HG03039 (cell line): ENCODE results near the gene LIMA1.
A peak's percentile ranks its signal among the peaks of the same experiment; 100 is the strongest.
"Not testable (repeated sequence)": the region's sequence is repeated elsewhere in the genome, so short reads cannot be mapped to it uniquely, and the experiment has no call there.

ENCODE experiments used
- ATAC-seq: cut with Tn5 transposase; IDR thresholded peaks from one replicate; pipeline ENCODE4 v1.9.1; 2021; ENCODE audit warnings: mild to moderate bottlenecking, moderate library complexity; ENCODE audit not compliant: unreplicated experiment

LIMA1 gene

DNA sequence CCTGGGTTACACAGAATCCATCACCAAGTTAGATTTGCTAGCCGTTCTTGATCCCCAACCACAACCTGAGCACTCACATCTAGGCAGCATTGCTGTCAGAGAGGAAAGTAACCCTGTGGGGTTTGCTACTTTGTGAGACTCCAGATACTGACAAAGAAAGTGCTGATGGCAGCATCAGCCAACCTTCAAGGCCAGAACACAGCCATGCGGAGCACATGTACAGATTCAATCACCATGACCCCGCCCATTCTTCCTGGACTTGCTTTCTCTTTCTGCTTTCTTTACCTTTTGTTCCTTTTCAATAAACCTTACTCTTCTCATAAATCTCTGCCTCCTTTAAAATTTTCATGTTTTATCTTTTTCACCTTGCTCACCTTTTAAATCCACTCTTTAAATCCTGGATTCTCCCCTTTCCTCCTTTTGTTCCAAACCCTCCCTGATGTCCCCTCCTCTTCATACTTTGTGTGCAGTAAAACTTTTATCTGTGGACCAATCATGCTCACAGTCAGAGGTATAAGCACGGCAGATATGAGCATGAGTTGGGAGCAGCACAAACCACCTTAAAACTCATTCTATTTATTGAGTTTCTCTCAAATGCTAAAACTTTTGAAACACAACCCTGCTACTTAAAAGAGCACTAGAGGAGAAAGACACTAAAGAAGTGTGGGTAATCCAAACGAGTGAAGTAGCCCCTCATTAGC, 94.3 kb downstream of the LIMA1 start:
- ATAC-seq, result no peak

DNA sequence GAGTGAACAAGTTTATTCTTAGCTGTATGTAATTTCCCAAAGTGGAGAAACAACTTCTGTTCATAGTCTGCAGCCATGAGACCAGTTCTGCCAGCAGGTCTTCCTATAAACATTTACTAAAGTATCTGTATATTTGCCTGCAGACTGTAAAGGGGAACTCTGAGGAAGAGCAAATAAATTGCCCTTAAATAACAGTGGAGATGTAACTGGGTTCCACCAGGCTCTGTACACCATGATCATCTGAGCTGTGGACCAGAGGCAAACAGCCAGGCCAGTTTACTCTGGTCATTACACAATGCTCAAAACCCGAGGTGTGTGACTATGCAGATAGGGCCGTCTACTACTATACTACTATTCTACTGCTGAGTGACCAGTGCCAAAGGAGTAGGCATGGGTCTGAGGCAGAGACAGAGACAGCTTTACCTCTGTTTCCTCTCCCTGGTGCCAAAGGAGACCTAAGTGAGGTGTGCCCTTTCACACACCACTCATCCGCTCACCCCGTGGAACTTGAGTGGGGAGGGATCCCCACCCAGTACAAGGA, 95.0 kb downstream of the LIMA1 start:
- ATAC-seq, result no peak

DNA sequence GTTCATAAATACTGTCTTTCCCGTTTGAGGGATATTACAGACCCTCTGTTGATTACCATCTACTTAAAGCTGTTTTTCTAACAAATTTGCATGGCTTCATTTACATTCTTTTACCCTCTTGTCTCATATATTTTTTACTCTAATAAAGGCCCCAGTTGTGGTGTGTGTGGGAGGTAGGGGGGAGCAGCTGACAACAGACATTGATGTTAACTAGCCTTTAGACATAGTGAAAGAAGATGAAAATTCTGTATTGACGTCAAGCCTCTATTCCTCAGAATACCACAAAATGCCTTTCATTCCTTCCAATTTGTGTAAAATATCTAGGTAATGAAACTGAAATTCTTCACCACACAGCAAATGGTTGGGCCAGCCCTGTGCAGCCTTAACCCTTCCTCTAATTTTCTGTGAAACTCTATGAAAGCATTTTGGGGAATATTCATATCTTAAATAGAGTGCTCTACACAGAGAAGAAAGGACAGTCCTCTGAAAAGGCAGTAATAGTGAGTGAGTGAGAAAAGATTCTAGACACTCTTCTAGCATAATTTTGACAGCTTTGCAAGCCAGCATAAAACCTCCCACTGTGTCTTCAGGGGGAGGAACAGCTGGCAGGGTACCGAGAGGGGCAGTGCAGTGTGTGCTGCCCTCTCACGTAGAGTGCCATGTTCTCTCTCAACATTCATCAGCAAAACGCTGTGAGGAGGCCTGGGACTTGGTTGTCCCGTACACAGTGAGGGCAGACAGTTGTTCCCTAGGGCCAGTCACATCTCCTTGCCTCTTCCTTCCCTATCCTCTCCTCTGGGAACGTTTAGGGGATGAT, 96.0 kb downstream of the LIMA1 start:
- ATAC-seq, result peak; percentile 47

DNA sequence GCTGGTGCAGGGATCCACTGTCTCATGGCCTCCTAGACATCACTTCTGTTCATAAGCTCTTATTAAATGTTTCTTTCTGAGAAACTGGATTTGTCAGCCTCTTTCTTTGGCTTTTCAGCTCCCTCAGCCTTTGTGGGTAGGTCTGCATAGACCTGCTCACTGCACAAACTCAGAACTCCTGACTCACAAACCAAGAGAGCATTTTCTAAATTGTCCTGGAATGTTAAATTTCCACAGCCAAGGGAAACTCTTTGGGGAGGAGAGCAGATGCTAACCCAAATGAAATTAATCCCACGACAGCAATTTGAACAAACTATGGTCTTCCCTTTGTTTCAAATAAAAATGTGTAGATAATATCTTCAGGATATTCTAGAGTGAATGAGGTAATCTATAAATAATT, 96.6 kb downstream of the LIMA1 start:
- ATAC-seq, result no peak

DNA sequence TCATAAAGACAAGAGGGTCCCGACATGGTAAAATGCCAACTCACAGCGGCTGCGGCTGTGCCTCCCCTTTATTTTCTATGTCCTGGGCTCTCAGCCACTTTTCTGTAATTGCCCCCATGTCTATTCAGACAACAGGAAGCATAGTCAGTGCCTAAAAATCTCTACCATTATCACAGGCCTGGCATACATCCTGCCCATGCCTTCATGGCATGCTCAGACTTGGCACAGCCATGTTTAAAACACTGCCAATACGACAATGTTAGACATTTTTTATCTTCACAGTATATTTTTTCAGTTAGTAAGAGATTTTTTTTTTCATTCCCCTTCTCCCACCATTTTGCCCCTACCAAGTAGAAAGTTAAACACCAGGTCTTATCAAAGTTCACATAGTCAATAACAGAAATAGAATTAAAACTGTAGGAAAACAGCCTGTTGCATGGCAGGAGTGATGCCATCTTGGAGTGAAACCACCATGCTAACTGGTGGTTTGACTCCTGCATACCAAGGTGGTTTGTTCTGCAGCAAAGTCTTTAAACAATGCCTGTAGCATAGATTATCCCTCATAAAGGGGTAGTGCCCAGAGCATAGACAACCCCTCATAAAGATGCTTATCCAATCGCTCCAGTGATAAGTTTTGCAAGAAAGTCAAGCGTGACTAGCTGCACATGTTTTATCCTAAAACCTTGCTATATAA, 97.2 kb downstream of the LIMA1 start:
- no peak for ATAC-seq

DNA sequence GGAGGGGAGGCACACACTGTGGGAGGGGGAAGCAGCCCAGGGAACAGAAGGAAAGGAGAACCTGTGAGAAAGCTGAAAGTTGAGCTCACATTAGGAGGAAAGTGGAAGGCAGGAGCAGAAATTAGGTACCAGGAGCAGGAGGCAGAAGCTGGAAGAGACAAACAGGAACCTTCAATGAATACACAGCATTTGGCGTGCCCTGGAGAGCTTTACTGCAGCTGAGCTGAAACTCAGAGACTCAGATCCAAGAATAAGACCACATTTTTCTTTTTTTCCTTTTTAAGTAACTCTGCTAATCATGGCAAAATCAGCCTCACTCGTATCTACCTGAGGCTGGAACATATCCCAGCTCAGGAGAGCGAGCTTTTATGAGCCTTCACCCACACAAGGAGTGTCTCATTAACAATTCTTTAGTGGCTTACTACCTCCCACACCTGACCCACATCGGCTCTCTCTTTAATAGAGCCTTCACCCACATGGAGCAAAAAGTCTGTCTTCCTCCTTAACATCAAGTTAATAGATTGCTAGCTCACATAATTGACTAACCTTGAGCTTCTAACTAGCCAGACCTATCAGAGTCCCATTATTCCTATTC, 97.9 kb downstream of the LIMA1 start:
- ATAC-seq, result no peak

DNA sequence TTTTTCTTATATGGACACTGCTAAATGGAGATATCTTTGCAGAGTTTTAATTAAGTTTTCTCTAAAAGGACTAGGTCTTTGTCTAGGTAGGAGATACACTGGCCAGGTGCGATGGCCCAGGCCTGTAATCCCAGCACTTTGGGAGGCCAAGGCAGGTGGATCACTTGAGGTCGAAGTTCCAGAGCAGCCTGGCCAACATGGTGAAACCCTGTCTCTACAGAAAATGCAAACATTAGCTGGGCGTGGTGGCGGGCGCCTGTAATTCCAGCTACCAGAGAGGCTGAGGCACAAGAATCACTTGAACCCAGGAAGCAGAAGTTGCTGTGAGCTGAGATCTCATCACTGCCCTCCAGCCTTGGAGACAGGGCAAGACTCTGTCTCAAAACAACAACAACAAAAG, 99.1 kb downstream of the LIMA1 start:
- ATAC-seq, result no peak

DNA sequence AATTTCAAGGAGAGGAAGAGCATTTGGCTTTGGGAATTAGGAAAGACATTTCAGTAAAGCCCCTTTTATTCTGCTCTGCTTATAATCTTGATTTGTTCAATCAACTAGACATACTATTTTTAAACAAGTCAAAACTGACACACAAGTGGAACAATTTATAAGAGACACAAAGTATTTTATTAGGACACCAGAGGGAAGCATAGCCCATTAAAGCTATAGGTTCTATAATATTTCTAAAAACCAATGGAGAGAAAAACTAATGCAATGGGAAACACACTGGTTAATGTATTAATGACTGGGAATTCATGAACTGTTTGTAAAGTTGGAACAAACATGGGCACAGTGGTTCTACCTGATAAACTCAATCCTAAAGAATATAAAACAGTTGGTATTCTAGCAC, 100.9 kb downstream of the LIMA1 start:
- ATAC-seq, result no peak

DNA sequence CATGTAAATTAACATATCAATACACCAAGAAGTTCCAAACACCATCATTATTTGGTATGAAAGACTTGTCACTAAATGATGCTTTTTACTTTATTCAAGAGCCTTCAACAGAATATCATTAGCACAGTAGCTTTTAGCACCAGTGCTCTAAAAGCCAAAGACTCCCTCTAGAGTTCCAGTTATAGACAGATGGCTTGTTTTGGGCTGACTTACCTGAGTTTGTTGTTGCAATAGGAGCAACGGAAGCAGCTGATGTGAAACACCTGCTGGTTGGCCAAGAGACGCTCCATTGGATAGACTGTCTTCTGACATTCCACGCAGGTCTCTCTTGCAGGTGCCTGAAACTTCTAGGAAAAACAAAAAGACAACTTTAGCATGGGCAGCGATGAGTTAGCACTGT, 101.6 kb downstream of the LIMA1 start:
- no peak for ATAC-seq

DNA sequence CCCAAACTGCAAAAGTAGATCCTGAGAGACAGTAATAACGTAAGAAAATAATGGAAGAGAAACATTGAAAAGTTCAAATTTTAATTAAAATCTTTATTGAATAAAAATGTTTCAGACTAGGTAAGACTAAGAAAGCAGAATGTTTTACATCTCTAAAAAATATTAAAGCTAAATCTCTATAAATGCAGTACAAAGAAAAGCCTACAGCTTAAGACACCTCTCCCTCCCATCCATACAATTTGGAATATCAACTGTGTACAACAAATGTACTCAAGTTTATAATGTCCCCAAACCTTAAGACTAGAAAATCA, 107.6 kb downstream of the LIMA1 start:
- ATAC-seq, result no peak

DNA sequence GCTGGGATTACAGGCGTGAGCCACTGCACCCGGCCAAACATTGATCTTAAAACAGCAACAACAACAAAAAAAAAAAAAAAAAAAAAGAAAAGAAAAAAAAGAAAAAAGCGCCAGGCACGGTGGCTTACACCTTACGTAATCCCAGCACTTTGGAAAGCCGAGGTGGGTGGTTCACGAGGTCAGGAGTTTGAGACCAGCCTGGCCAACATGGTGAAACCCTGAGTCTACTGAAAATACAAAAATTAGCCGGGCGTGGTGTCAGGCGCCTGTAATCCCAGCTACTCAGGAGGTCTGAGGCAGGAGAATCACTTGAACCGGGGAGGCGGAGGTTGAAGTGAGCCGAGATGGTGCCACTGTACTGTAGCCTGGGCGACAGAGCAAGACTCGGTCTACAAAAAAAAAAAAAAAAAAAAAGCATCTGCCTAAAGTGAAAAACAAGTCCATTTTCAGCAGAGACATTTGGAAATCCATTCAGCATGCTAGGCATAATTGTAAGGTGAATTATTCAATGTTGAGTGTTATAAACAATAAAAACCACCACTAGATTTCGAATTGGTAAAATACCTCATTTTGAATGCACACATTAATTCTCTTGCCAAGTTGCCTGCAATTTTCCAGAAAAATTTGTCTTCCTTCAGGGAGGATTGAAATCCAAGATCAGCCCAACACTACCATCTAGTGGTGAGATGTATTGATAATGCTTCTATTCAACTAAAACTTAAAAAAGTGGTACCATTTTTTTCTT, 108.2 kb downstream of the LIMA1 start:
- no peak for ATAC-seq

DNA sequence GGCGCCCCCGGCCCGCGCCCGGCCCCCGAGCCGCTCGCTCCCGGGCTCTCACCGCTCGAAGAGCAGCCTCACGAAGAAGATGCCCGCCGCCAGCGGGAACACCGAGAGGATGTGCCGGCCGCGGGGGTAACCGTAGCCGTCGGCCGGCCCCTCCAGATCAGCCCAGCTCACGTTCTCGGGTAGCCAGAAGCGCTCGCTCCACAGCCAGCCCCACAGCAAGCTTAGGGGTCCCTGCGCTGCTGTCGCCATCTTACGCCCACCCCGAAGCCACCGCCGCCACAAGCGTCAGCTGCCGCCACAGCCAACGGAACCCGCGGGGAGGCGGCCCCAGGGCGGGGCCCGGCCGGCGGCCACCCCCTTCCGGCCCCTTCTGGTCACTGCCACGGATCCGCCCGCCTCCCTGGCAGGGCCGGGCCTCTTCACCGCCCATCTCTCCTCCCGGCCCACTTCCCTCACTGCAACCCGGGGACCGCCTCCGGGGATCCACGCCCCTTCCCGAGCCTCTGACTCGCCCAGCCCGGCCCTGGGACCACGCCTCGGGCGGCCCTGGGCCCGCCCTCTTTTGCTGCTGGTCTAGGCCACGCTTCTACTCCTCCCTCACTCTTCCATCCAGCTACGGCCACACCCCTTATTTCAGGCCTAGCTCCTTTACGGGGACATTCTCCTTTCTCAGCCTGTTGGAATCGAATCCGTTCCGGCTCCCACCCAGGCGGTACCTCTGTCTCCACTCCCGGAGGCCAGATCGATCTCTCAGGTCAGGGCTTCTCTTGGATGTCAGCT, 116.1 kb downstream of the LIMA1 start, which contains the start of gene CERS5:
CERS5 (minus strand) TSS at position 321 of the 780 bp plus-strand sequence; CDS start at position 249, 72 bp downstream.
- ATAC-seq, result peak; percentile 97

DNA sequence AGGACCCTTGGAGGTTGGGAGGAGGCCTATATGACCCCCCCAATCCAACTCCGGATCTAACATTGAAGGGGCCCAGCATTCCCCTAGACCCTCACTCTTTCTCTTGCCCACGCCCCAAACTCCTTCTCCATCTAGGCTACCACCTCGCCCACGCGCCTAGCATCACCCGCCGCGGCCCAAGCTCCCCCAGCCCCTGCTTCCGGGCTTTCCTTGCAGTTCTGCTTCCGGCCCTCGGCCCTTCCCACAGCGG, 116.6 kb downstream of the LIMA1 start:
- ATAC-seq, result peak; percentile 23

DNA sequence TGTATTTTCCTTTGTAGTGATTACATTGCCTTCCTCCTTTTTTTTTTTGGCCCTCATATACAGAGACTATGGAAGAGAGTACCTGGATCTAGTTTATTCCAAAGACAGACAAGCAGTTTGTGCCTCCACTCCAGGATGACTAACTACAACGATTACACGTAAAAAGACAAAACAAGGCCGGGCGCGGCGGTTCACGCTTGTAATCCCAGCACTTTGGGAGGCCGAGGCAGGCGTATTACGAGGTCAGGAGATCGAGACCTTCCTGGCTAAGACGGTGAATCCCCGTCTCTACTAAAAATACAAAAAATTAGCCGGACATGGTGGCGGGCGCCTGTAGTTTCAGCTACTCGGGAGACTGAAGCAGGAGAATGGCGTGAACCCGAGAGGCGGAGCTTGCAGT, 118.4 kb downstream of the LIMA1 start:
- no peak for ATAC-seq

DNA sequence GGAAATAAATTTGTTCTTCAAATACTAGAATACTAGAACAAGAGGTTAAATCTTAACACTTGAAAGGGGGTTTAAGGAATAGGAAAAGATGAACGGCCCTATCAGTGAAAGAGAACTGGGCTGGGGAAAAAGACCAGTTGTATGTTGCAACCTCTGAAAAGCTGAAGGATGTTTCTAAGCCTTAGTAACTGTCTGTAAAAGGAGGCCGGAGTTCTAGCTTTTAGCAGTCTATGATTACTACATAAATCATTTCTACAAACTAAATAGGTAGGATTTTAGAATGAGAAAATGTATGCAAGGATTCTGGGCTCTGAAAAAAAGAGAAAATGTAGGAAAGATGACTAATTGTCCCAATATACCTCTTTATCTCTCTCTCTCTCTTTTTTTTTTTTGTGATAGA, 121.1 kb downstream of the LIMA1 start:
- no peak for ATAC-seq

DNA sequence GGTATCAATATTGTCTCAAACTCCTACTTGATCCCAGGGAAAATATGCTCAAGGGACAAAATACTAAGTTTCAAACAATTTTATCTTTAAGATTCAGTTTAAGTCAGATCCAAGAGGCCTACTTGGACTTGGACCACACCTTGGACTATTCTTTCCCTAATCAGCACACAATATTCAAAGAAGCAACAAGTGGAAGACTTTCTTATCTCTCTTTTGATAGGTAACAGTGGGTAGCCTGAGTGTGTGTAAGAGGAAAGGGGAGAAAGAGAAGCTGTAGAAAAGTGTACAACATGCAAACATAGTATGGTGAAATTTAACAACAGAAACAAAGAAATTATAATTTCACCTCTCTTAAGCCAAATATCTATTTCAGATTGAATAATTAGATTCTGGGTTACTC, 122.7 kb downstream of the LIMA1 start:
- no peak for ATAC-seq

DNA sequence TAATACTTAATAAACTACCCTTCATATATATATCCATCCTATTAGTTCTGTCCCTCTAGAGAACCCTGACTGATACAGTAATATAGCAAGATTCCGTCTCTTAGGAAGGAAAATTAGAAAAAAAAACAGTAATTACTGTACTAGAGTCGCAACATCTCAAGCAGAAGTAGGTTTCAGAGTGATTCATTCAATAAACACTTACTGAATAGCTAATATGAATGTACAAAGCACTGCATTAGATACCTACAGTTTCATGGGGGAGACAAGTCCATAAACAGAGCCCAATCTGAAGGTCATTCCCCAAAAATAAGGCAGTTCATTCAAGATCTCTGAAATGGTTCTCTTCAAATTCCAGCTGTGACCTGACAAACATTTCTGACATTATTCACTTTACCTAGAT, 126.1 kb downstream of the LIMA1 start:
- no peak for ATAC-seq

DNA sequence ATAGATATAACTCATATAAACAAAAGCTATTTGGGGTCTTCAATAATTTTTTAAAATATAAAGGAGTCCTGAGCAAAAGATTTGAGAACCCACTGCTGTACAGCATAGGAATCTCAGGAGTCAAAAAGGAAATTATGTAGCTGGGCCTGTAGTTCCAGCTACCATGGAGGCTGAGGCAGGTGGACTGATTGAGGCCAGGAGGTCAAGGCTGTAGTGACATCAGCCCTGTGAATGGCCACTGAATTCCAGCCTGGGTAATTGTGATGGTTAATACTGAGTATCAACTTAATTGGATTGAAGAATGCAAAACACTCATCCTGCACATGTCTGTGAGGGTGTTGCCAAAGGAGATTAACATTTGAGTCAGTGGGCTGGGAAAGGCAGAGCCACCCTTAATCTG, 126.7 kb downstream of the LIMA1 start:
- ATAC-seq, result no peak

DNA sequence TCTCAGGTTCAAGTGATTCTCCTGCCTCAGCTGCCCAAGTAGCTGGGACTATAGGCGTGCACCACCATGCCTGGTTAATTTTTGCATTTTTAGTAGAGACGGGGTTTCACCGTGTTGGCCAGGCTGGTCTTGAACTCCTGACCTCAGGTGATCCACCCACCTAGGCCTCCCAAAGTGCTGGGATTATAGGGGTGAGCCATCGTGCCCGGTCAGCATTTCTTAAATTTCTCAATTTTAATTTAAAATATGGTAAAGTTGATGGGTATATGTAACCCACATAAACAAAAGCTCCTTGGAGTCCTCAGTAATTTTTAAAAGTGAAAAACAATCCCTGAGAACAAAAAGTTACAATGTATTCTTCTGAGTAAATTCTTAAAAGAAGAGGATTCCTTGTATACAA, 128.4 kb downstream of the LIMA1 start:
- ATAC-seq, result not testable (repeated sequence)

DNA sequence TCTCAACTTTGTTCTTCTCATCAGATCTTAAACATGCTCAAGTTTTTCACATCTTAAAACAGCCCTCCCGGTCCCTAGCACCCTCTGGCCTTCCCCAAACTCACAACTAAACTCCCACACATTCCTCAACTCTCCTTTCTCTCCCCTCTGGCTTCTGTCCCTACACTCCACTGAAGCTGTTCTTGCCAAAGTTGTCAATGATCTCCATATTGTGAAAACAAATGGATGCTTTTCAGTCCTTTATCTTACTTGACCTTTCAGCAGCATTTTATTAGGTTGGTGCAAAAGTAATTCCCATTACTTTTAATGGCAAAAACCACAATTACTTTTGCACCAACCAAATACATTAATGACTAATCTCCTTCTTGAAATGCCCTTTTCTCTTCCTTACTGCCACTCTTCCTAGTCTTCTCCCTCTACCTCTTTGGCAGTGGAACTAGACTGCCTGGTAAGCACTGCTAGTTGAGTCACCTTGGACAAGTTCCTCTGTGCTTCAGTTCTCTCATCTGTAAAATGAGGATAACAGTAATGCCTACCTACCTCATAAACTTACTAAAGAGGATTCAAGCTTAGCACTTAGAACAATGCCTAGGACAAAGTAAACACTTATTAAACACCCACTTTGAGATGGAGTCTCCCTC, 132.2 kb downstream of the LIMA1 start:
- ATAC-seq, result no peak
